SKM-1 (cell line): ENCODE results near the gene AFMID.
"Not testable (repeated sequence)": the region's sequence is repeated elsewhere in the genome, so short reads cannot be mapped to it uniquely, and the experiment has no call there.

Source experiments
- DNase-seq: peaks from one replicate; lab custom pipeline; 2025; ENCODE audit not compliant: unreplicated experiment; lab: John Stamatoyannopoulos, UW

The AFMID gene

GRCh38 chr17:78252701-78253635, 65.8 kb downstream of the AFMID start:
- DNase-seq: no peak

- not testable (repeated sequence) for DNase-seq
Observed at GRCh38 chr17:78253636-78253945, 66.4 kb downstream of the AFMID start.

- DNase-seq: peak; percentile 65
Observed at GRCh38 chr17:78253946-78254672, 66.9 kb downstream of the AFMID start.

- DNase-seq: no peak
Observed at GRCh38 chr17:78255029-78255656, 68.0 kb downstream of the AFMID start.

GRCh38 chr17:78255953-78256706, 69.0 kb downstream of the AFMID start:
- DNase-seq: no peak

GRCh38 chr17:78256707-78257591, 69.8 kb downstream of the AFMID start:
- DNase-seq: no peak
